ENCODE results near the gene LRRTM3.
A peak's percentile ranks its signal among the peaks of the same experiment; 100 is the strongest.

DNA sequence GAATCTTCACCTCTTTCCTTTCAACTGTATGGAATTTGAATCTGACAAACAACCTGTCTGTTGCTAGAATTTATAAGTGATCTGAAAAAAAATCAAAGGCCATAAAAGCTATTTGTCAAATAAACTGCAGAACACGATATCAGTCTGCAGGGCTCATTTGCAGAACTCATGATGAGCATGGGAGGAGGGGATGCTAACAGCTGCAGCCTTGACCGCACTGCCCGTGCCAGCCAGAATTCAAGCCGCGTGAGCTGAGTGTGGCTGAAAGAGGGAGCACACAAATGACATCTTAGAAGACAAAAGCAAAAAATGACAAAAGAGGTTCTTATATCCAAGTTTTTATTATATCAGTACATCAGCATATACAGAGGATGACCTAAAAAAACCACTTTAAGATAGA is 15.7 kb downstream of the LRRTM3 start:
- no peak for TF ChIP-seq POLR2A (IDR thresholded peaks at IDR 0.05)
- TF ChIP-seq CTCF (IDR thresholded peaks at IDR 0.05), result peak in 1 of 6 experiments; percentile 19

All from adrenal gland (tissue), 5 donors.